ENCODE measurements around the gene GAS7. TPM values are rescaled to one million over a fixed set of nuclear protein-coding genes. Genes with fewer than 3 reads are reported as not detected.

The GAS7 gene
- total RNA-seq, 1 experiment from 2014 or later, result 0.10 TPM

- DNase-seq (ENCODE audit: low spot score), result no peak
These were observed 149.6 kb downstream of the GAS7 start for GRCh38 chr17:10048629-10049350.

DNA sequence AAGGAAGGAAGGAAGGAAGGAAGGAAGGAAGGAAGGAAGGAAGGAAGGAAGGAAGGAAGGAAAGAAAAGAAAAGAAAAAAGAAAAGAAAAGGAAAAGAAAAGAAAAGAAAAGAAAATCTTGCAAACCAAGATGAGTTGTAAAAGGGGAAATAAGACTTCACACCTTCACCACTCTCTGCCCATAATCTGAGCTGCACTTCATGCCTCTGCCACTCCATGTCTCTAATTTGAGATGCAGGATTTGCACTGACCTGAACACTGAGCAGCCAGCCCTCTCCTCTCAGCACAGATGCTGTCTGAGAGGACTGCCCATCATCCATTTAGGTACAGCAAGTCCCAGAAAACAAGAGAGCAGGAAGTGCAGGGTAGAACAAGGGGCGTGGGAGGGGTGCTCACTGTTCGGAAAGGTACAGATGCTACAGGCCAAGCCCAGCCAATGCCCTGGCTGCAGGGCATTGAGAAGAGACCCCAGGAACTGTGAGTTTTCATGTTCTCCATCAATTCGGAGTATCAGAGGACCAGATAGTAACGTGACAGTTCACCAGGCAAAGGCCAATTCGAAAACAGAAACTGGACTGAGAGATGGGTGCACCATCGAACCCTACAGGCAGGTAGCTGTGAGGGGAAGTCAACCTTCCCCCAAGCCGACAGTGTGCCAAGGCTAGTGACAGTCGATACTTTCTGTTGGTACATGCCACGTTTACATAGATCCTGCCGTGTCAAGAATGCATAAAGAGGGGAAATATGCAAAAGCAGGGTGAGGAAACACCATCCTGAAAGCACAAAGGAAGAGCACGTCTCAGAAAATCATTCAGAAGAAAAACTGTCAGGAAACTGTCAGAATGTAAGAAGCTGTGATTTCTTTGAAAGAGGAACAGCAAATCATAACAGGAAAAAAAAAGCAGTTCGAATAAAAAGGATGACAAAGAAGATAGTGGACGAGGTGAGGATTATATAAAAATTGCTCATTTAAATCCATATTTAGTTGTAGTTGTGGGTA is 151.3 kb downstream of the GAS7 start:
- no peak for DNase-seq (ENCODE audit: low spot score)

DNA sequence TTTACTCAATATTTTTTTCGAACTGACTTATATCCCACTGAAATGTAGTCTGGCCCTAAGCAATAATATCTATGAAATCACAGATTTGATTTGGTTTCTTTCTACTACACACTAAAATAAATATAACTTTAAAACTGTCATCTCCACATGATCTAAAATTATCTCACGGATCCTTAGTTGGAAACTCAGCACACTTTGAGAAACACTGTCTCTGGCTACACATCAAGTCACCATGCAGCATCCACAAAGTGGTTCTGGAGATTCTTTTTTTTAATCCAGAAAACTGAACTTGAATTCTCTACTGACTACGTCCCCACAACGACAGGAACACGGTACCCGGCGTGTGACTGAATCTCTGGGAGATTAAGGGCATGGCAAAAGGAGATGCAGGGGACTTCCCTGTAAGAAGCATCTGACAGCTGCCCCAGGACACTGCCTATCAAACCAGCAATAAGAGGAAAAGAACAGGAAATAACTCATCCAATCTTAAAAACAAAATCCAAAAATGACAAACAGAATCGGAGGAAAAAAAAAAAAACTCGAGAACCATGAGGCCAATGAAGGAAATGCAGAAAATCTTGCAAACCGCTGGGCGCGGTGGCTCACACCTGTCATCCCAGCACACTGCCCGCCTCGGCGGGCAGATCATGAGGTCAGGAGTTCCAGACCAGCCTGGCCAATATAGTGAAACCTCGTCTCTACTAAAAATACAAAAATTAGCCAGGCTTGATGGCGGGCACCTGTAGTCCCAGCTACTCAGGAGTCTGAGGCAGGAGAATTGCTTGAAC is 152.3 kb downstream of the GAS7 start:
- DNase-seq (ENCODE audit: low spot score), result no peak

- DNase-seq (ENCODE audit: low spot score), result no peak
These were observed 155.7 kb downstream of the GAS7 start for GRCh38 chr17:10042589-10043244.

DNA sequence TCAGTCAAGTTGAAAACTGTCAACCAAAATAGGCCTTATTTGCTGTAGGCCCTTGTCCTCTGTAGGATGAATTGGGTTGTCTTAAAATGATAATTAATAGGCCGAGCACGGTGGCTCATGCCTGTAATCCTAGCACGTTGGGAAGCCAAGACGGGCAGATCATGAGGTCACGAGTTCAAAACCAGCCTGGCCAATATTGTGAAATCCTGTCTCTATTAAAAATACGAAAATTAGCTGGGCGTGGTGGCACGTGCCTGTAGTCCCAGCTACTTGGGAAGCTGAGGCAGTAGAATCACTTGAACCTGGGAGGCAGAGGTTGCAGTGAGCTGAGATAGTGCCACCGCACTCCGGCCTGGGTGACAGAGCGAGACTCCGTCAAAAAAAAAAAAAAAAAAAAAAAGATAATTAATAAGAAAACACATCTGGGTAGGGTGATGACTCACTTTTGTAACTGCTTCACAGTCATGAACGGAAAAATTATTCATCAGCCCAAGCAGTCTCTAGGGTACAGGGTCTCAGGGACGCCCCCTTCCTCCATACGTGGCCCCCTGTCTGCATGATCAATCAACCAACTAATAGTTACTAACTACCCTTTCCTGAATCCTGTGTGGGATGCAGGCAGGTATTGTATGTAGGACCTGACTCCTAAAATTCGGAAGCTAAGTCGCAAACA is 156.4 kb downstream of the GAS7 start:
- no peak for DNase-seq (ENCODE audit: low spot score)

DNA sequence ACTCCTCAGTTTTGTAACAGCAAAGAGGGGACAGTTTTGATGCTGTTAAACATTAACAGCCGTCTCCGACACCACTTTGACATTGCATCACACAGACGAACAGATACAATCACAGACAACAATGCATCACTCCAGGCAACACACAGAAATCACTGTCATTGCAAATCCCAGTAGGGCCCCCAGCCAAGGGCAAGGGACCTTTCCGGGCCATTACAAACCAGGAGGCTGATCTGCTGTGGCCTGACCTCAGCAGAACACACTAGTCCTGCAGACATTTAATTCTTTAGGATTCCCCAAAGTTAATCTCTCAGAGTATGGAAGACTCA is 157.2 kb downstream of the GAS7 start:
- no peak for DNase-seq (ENCODE audit: low spot score)

DNA sequence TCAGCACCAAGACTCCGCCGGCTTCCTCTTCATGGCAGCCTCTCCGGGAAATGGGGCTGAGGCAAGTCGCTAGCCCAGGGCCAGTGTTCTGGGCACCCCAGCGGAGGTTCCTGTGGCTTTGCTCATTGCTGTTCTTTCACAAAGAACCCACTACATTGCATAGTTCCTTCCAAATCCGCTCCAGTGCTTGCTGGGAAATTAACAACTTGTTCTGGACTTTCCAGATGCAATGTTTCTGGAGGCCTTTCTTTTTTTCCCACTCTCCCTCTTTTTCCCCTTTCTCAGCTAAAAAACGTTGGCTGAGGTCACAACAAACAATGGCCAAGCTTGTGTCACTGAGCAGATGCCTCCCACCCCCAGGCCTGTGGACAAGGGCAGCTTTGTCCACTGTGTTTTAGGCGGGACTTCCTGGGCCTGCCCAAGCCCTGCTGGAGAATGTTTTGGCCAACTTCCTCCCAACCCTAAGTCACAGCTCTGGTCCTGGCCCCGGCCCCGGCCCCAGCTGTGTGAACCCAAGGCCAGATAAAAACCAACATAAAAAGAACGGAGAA is 161.8 kb downstream of the GAS7 start:
- DNase-seq (ENCODE audit: low spot score), result no peak

- no peak for DNase-seq (ENCODE audit: low spot score)
These were observed 162.5 kb downstream of the GAS7 start for GRCh38 chr17:10035885-10036284.

DNA sequence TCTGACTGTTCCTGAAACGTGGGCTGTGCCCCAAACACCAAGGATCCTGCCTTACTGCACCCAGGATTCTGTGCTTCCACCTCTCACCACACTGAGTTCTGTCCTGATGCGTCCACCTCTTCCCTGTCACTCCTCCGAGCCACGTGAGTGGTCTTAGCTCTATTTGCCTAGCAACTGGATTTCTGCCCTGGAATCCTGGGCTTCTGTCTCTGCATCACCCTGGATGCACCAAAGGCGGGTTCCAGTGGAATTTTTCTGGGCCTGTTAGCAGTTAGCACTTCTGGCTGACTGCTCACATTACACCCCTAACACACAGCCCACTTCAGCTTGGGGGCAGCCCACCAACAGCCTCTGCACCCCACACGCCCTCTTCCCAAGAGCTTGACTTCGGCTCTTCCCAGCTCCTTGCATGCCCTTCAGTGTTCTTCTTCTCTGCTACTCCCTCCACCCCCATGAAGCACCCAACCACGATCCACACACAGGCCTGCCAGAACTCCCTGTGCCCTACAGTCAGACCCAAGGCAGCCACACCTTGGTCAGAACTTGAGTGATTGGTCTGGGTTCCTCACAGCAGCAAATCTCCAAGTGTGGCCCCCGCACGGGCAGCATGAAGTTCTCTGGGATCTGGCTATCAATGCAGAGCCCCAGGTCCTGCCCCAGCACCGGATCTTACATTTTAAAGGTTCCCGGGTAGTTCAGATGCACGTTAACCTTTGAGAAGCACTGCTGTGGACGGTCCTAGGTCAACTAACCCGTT is 163.5 kb downstream of the GAS7 start:
- DNase-seq (ENCODE audit: low spot score), result no peak

DNA sequence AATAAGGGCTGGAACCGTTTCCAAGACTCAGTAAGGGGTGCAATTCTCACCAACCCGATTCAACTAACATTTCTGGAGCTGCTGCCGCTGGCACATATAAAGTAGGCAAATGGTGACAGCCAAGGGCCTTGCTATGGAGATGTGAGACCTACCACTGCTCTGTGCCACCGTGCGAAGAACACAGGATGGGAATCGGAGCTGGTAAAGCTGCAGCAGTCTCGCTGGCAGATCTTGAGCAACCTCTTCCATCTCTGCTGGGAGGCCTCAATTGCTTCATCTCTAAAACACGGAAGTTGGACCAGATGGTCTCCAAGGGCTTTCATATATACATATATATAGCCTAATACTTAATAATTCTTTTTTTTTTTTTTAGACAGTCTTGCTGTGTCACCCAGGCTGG is 164.4 kb downstream of the GAS7 start:
- DNase-seq (ENCODE audit: low spot score), result no peak

GRCh38 chr17:10033449-10033848 is 165.0 kb downstream of the GAS7 start:
- DNase-seq (ENCODE audit: low spot score), result no peak

DNA sequence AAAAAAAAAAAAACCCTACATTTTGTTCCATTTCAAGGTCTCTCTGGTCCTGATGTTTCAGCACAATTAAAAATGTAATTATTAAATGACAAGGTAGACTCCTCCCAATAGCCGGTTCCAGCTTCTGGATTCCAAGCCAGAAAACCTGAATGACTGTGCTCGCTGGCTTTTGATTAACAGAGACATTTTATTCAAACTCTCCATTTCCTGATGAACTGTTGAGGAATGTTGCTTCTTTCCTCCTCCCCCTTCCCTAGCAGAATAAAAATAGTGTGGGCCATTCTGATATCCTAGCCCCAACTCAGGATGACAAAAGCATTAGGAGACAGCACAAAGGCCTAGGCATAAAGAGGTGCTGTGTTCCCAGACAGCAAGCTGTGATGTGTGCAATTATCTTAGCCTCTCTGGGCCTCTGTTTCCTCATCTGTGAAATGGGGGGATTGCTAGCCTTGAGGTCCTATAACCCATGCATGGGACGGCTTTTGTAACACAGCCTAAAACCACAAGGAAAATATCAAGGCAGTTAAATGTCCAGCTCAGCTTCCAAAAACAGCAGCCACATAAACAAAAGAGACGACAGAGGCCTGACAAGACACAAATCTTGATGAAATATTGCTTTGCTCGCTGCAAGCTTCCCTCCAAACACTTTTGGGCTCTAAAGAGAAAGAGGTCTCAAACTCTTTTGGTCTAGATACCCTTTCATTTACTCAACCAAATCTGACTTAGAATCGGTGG is 166.1 kb downstream of the GAS7 start:
- DNase-seq (ENCODE audit: low spot score), result no peak

DNA sequence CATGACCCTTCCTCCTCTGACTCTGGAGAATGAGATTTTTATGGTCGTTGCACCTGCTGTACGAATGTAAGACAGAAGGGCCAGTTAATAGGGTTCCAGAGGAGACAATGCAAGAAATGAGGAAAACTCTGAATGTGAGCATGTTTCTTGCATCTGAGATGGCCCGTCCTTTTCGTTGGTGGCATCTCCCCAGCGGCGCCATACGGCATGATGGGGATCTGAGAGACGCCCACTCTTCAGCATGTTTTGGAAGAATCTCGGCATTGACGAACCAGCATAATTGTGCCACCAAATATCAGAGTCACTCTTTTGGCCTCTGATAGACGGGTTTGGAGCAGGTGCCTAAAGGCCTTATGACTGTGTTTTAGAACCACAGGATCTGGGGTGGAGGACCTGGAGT is 166.8 kb downstream of the GAS7 start:
- DNase-seq (ENCODE audit: low spot score), result no peak

GRCh38 chr17:10031127-10031526 is 167.3 kb downstream of the GAS7 start:
- DNase-seq (ENCODE audit: low spot score), result no peak

DNA sequence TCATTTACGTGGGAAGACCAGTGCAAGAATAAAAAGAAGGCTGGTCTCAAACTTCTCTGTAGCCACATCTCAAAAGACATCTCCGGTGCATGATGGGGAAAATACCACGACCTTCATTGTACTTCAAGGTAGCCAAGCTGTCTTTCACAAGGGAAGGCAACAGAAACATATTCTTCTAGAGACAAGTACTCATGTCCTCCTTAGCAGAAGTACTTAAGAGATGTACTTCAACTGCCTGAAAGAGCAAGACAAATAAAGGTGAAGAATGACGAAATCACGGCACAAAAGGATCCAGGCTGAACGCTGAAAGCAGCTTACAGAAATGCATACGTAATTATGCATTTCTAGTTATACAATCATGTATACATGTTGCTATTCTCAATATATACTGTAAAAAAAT is 169.3 kb downstream of the GAS7 start:
- no peak for DNase-seq (ENCODE audit: low spot score)

DNA sequence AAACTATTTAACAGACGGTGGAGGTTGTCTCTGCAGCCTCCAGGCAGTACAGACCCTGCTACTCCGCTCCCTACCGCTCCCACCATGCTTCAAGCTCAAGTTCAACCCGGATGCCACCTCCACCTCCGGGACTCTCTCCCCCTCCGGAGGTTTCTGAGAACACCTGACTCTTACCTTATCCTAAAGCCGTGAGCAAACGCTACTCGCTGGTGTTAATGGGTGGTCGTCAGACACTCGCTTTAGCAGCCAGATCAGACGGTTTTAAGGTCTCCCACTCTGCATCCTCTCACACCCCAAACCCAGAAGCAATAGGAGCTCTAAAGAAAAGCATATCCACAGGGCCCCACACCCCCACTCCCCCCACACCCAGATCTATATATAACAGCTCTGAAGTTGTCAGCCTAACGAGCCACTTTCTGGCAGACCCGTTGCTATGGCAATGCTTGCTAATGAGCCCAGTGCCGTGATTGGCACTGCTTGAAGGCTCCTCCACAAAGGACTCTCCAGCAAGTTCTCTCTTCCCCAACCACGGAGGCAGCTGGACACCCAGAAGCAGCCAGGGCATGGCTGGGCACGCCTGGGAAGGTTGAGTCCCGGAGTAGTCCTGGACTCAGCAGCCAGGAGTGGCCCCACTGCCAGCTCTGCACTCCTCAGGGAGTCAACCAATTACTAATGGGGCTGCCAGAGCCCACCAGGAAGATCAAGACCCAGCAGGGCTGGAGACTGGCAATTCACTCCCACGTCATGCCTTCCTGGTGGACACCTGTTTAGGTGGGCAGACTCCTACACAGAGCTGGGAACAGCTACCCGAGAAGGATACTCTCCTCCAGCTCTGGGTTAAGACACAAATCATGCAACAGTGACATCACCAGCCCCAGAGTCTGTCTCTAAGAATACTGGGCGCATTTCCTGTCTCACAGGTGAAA is 172.2 kb downstream of the GAS7 start:
- DNase-seq (ENCODE audit: low spot score), result no peak

- DNase-seq (ENCODE audit: low spot score), result no peak
These were observed 173.2 kb downstream of the GAS7 start for GRCh38 chr17:10025224-10025623.

GRCh38 chr17:10022416-10022815 is 176.0 kb downstream of the GAS7 start:
- peak; percentile 29 for DNase-seq (ENCODE audit: low spot score)

Measured in A172 (cell line).